Measurements from ENCODE around the gene DDX42.

The DDX42 gene

GRCh38 chr17:63741408-63742173 lies 32.4 kb upstream of the DDX42 start, which contains the start of gene STRADA:
Gene STRADA (minus strand): TSS chr17:63741799. CDS start chr17:63728369, 13,430 bp downstream.
- Histone ChIP-seq H3K27me3 (ENCODE audit: control insufficient read depth, insufficient read depth, low read length) (no peaks in the 10 kb centered on the region), H3K9ac (peak within 1 kb of the TSS; percentile 57), H3K4me1 (peaks cover 2% of the 10 kb centered on the region), H3K9me3 (ENCODE audit: control insufficient read depth, low read length) (no peaks in the 10 kb centered on the region), H3K4me2 (ENCODE audit: low read length) (peak within 1 kb of the TSS; percentile 90), H3K79me2 (peaks cover 8% of the 10 kb centered on the region), H3K27ac (peak within 1 kb of the TSS; percentile 91), H2AFZ (peak within 1 kb of the TSS; percentile 92), H3K4me3 (ENCODE audit: low read depth, low read length) (peak within 1 kb of the TSS; percentile 94), H3K36me3 (ENCODE audit: control insufficient read depth, insufficient read depth, low read length) (no peaks in the 10 kb centered on the region)
- TF ChIP-seq CTCF (IDR thresholded peaks at IDR 0.05), result no peak

- H3K4me2 ChIP-seq (ENCODE audit: low read length), result no peak overlapping the region
- H3K9ac ChIP-seq, result no peak overlapping the region
- no peak for TF ChIP-seq CTCF (IDR thresholded peaks at IDR 0.05)
- H2AFZ ChIP-seq, result no peak overlapping the region
- no peaks in the 10 kb centered on the region for H3K27me3 ChIP-seq (ENCODE audit: control insufficient read depth, insufficient read depth, low read length)
- no peaks in the 10 kb centered on the region for H3K4me1 ChIP-seq
- H3K79me2 ChIP-seq, result peaks cover 6% of the 10 kb centered on the region
- H3K9me3 ChIP-seq (ENCODE audit: control insufficient read depth, low read length), result no peaks in the 10 kb centered on the region
- H3K36me3 ChIP-seq (ENCODE audit: control insufficient read depth, insufficient read depth, low read length), result no peaks in the 10 kb centered on the region
- no peak overlapping the region for H3K27ac ChIP-seq
- no peak overlapping the region for H3K4me3 ChIP-seq (ENCODE audit: low read depth, low read length)
These were observed 22.2 kb upstream of the DDX42 start for GRCh38 chr17:63751806-63752205.

GRCh38 chr17:63752707-63753106 lies 21.3 kb upstream of the DDX42 start:
- no peak overlapping the region for H2AFZ ChIP-seq
- H3K27me3 ChIP-seq (ENCODE audit: control insufficient read depth, insufficient read depth, low read length), result no peaks in the 10 kb centered on the region
- no peaks in the 10 kb centered on the region for H3K36me3 ChIP-seq (ENCODE audit: control insufficient read depth, insufficient read depth, low read length)

GRCh38 chr17:63753215-63753614 lies 20.8 kb upstream of the DDX42 start:
- Histone ChIP-seq H3K9me3 (ENCODE audit: control insufficient read depth, low read length) (no peaks in the 10 kb centered on the region), H3K4me2 (ENCODE audit: low read length) (no peak overlapping the region), H3K9ac (no peak overlapping the region), H3K36me3 (ENCODE audit: control insufficient read depth, insufficient read depth, low read length) (no peaks in the 10 kb centered on the region), H2AFZ (no peak overlapping the region), H3K27me3 (ENCODE audit: control insufficient read depth, insufficient read depth, low read length) (no peaks in the 10 kb centered on the region), H3K79me2 (peaks cover 6% of the 10 kb centered on the region), H3K27ac (no peak overlapping the region), H3K4me3 (ENCODE audit: low read depth, low read length) (no peak overlapping the region), H3K4me1 (no peaks in the 10 kb centered on the region)
- no peak for TF ChIP-seq CTCF (IDR thresholded peaks at IDR 0.05)

More at GRCh38 chr17:63752707-63753106, 21.3 kb upstream of the DDX42 start:
- Histone ChIP-seq H3K9ac (no peak overlapping the region), H3K4me3 (ENCODE audit: low read depth, low read length) (no peak overlapping the region), H3K79me2 (peaks cover 6% of the 10 kb centered on the region), H3K27ac (no peak overlapping the region), H3K4me2 (ENCODE audit: low read length) (no peak overlapping the region), H3K9me3 (ENCODE audit: control insufficient read depth, low read length) (no peaks in the 10 kb centered on the region), H3K4me1 (no peaks in the 10 kb centered on the region)
- no peak for TF ChIP-seq CTCF (IDR thresholded peaks at IDR 0.05)

GRCh38 chr17:63754046-63754445 lies 19.9 kb upstream of the DDX42 start:
- H3K9ac ChIP-seq, result no peak overlapping the region
- peaks cover 6% of the 10 kb centered on the region for H3K79me2 ChIP-seq
- H3K36me3 ChIP-seq (ENCODE audit: control insufficient read depth, insufficient read depth, low read length), result no peaks in the 10 kb centered on the region
- H3K27me3 ChIP-seq (ENCODE audit: control insufficient read depth, insufficient read depth, low read length), result no peaks in the 10 kb centered on the region
- TF ChIP-seq CTCF (IDR thresholded peaks at IDR 0.05), result no peak
- no peaks in the 10 kb centered on the region for H3K4me1 ChIP-seq
- no peak overlapping the region for H3K27ac ChIP-seq
- no peak overlapping the region for H3K4me3 ChIP-seq (ENCODE audit: low read depth, low read length)
- H3K4me2 ChIP-seq (ENCODE audit: low read length), result no peak overlapping the region
- no peak overlapping the region for H2AFZ ChIP-seq
- no peaks in the 10 kb centered on the region for H3K9me3 ChIP-seq (ENCODE audit: control insufficient read depth, low read length)

All from parathyroid adenoma (tissue), 2 donors.